ENCODE measurements around the gene TNK2.

DNA sequence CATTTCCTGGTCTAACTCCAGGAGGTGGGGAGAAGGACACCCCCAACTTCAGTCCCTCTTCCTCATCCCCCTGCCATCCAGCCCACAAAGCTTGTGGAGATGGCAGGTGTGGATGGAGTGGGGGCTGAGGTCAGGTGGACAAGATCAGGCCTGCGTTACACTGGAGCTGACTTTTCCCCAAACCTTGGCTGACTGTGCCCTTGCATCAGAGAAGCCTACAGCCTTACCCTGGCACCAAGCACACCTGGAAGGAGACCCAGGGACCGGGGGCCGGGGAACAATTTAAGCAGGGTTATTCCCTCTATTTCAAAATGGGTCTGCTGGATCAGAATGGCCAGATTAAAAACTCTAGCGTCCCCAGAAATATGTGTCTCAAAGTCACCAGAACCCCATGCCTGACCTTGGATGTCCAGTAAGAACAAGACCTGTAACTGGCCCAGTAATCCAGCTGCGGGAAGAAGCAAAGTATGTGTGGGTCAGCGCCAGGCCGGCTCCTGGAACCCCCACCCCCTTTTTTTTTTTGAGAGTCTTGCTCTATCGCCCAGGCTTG lies 14.4 kb downstream of the TNK2 start:
- TF ChIP-seq, protein P1, sequence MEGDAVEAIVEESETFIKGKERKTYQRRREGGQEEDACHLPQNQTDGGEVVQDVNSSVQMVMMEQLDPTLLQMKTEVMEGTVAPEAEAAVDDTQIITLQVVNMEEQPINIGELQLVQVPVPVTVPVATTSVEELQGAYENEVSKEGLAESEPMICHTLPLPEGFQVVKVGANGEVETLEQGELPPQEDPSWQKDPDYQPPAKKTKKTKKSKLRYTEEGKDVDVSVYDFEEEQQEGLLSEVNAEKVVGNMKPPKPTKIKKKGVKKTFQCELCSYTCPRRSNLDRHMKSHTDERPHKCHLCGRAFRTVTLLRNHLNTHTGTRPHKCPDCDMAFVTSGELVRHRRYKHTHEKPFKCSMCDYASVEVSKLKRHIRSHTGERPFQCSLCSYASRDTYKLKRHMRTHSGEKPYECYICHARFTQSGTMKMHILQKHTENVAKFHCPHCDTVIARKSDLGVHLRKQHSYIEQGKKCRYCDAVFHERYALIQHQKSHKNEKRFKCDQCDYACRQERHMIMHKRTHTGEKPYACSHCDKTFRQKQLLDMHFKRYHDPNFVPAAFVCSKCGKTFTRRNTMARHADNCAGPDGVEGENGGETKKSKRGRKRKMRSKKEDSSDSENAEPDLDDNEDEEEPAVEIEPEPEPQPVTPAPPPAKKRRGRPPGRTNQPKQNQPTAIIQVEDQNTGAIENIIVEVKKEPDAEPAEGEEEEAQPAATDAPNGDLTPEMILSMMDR (IDR thresholded peaks at IDR 0.05; ENCODE audit: insufficient read depth, low read length, poor library complexity, severe bottlenecking): no peak
- no peak for TF ChIP-seq EZH2phosphoT487 (conservative IDR thresholded peaks at IDR 0.05; ENCODE audit: low read length)
